ENCODE measurements around the gene SPATA13.

GRCh38 chr13:24231377-24231776 is 70.9 kb downstream of the SPATA13 start:
- TF ChIP-seq CTCF (IDR thresholded peaks at IDR 0.05; ENCODE audit: insufficient read depth, low read length, poor library complexity, severe bottlenecking) (no peak), EZH2phosphoT487 (conservative IDR thresholded peaks at IDR 0.05; ENCODE audit: low read length) (no peak)
